Smooth muscle cell of the pulmonary artery (primary cell): ENCODE data around the gene CUL4A. TPM values are rescaled to one million over a fixed set of nuclear protein-coding genes. Genes with fewer than 3 reads are reported as not detected.

ENCODE experiments used
- total RNA-seq: library from RNA; depleted of rRNA; stranded (reverse); fragments of >200 nt; gene quantifications from 2 replicates; pipeline ENCODE4 v1.2.3, GENCODE V29; 2014

The CUL4A gene
- 116 and 140 TPM in 2 replicates for total RNA-seq

DNA sequence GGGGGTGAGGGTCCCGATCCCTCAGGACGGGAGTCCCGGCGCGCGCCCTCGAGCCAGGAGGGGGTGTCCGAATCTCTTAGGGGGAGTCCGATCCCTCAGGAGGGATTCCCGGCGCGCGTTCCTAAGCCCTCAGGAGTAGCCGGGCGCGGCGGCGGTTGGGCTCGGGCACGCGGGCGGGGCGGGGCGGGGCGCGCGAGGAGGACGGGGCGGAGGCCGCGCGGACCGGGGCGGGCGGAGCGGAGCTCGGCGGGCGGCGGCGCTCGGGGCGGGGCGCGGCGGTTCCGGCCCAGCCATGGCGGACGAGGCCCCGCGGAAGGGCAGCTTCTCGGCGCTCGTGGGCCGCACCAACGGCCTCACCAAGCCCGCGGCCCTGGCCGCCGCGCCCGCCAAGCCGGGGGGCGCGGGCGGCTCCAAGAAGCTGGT is at the start of gene CUL4A:
CUL4A (plus strand) TSS at position 278 of the 423 bp plus-strand sequence; CDS start at position 293, 15 bp downstream.

DNA sequence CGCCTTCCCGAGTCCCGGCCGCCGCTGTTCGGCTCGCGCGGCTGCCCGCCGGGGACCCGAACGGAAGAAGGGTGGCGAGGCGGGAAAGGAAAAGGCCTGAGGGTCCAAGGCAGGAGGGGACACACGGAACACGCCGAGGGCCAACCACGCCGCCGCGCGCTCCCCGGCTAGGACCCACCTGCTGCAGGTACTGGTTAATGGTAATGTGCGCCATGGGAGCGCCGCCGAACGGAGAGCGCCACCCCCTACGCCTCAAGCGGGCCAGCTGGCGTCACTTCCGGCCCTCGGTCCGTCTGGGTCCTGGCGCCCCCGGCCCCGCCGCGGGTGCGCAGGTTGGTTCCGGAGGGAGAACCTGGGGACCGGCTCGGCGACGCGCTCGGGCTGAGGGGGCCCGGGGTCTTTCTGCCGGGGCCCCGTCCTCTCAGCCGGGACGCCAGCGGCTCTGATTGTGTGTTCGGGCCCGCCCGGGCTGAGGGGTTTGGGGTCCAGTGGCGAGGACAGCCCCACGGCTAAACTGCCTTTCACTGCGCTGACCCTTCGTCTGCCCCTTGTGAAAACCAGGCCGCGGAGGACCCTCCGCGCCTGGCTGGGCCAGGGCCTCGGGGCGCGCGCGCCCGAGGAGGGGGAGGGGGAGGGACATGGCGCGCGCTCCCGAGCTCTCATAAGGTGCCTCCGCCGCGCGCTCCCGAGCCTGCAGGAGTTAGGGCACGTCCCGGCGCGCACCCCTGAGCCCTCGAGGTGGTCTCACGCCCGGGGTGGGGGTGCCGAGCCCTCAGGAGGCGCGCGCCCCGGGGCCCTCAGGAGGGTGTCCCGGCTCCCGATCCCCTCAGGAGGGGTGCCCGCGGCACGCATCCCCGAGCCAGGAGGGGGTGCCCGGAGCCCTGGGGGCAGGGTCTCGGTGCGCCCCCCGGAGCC is 735 bp upstream of the CUL4A start, which contains the start of gene PCID2:
PCID2 (minus strand) TSS at position 249 of the 915 bp plus-strand sequence; CDS start at position 214, 35 bp downstream.

DNA sequence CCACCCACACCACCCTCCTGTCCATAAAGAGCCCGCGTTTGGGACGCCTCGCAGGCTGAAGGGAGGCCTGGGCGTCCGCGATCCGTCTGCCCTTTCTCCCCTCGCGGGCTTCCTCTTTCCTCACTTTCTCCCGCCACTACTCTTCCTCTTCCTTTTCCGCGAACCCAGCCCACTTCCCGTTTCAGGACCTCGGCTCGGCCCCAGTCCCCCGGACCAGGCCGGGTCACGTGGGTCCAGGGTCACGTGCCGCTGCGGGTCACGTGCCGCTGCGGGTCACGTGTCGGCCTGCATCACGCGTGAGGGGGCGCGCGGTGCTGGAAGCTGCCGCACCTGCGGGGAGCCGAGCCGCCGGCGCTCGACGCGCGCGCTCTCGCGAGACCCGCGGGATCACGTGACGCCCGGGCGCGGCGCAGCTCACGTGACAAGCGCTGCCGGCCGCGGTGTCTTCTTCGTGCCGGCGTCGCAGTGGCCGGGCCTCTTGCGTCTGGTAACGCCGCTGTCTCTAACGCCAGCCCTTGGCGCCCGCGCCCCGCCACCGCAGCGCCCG is 87.5 kb downstream of the CUL4A start, which contains the start of gene LAMP1:
LAMP1 (plus strand) TSS at position 417 of the 547 bp plus-strand sequence. CDS start 196 bp downstream, outside the sequence.

Other genes with a start within 250 kb of the CUL4A start
- 0.13 and 0.36 TPM in 2 replicates for gene MCF2L, start 240.4 kb upstream of the CUL4A start, total RNA-seq
- 0.13 TPM in 1 of 2 replicates, not detected in the other for gene F7, start 103.8 kb upstream of the CUL4A start, total RNA-seq
- gene F10, start 86.8 kb upstream of the CUL4A start, total RNA-seq, result 11.8 and 25.5 TPM in 2 replicates
- not detected in 2 replicates for gene PROZ, start 51.0 kb upstream of the CUL4A start, total RNA-seq
- gene PCID2, start 944 bp upstream of the CUL4A start, total RNA-seq, result 69.3 and 77.4 TPM in 2 replicates
- 315 and 328 TPM in 2 replicates for gene LAMP1, start 87.6 kb downstream of the CUL4A start, total RNA-seq
- gene GRTP1, start 154.5 kb downstream of the CUL4A start, total RNA-seq, result 0.59 TPM in 2 replicates
- gene ADPRHL1, start 243.9 kb downstream of the CUL4A start, total RNA-seq, result 0.85 and 1.1 TPM in 2 replicates